GM19395 (cell line): ENCODE results near the gene CLCA1.

Source experiments
- ATAC-seq: cut with Tn5 transposase; IDR thresholded peaks from one replicate; pipeline ENCODE4 v1.9.1; 2021; ENCODE audit warnings: mild to moderate bottlenecking, moderate library complexity; ENCODE audit not compliant: unreplicated experiment

CLCA1 gene, protein sequence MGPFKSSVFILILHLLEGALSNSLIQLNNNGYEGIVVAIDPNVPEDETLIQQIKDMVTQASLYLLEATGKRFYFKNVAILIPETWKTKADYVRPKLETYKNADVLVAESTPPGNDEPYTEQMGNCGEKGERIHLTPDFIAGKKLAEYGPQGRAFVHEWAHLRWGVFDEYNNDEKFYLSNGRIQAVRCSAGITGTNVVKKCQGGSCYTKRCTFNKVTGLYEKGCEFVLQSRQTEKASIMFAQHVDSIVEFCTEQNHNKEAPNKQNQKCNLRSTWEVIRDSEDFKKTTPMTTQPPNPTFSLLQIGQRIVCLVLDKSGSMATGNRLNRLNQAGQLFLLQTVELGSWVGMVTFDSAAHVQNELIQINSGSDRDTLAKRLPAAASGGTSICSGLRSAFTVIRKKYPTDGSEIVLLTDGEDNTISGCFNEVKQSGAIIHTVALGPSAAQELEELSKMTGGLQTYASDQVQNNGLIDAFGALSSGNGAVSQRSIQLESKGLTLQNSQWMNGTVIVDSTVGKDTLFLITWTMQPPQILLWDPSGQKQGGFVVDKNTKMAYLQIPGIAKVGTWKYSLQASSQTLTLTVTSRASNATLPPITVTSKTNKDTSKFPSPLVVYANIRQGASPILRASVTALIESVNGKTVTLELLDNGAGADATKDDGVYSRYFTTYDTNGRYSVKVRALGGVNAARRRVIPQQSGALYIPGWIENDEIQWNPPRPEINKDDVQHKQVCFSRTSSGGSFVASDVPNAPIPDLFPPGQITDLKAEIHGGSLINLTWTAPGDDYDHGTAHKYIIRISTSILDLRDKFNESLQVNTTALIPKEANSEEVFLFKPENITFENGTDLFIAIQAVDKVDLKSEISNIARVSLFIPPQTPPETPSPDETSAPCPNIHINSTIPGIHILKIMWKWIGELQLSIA

DNA sequence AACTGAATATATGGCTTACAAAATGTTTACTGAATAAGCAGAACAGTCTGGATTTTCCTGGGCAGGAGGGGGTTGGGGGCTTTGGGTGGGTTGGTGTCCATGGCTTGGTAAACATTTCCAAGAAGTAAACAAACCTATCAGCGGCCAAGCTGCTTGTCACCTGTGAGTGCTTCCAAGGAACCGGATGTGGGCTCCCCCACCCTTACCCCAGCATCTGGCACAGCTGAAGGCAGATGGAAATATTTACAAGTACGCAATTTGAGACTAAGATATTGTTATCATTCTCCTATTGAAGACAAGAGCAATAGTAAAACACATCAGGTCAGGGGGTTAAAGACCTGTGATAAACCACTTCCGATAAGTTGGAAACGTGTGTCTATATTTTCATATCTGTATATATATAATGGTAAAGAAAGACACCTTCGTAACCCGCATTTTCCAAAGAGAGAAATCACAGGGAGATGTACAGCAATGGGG is at the start of gene CLCA1:
CLCA1 (plus strand) TSS at position 427 of the 477 bp plus-strand sequence; CDS start at position 472, 45 bp downstream.
- ATAC-seq, result no peak

DNA sequence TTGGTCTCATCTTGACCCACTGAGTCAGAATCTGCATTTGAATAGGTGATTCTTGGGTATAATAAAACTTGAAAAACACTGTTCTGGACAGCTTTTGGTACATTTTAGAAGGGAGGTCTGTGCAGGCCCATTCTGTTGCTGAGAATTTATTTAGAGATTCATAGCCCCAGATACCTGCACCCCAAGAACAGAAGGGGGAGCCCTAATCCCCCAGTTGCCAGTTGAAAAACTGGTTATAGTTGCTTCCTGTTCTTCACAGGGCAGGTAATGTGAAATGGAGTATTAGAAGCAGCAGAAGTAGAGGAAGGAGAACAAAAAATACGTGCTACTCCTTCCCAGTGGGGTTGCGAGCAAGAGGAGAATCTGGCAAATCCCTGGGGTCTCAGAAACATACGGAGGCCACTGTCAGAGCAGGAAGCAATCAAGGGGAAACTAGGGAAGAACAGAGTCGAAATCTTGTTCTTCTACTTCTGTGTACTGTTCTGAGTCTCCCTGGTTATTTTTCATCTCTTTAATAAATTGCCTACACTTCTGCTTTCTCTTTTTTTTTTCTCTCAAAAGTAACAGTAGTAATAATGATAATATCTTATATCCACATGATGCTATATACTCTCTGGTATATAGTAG is 49.3 kb upstream of the CLCA1 start:
- ATAC-seq, result peak; percentile 92

DNA sequence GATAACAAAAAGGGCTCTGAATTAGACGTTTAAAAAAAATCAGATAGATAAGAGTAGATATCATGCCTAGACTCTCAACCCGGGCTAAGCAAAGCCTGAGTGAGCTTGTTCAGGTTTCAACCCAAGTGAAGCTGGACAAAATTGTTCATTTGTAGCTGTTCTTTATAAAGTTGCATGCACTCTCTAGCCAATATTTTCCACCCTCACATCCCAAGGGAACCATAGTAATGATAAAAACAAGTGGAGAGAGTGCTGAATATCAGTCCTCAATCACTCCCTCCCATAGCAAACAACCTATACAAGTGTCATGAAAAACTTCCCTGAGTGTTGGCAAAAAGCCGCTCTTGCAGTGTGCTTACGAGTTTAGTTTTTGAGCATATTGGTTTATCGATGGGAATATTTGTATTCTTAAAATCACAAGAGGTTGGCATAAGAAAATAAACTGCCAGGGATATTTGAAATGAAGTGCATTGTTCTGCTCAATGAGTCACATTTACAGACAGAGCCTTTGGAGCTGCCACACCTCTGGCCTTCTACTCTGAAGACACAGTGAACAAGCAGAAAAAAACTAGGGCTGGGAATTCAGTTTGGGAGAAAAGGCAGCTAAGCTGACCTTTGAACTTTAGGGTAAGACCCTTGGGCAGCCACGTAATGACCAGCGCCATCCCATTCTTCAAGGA is 47.0 kb upstream of the CLCA1 start:
- ATAC-seq, result no peak

DNA sequence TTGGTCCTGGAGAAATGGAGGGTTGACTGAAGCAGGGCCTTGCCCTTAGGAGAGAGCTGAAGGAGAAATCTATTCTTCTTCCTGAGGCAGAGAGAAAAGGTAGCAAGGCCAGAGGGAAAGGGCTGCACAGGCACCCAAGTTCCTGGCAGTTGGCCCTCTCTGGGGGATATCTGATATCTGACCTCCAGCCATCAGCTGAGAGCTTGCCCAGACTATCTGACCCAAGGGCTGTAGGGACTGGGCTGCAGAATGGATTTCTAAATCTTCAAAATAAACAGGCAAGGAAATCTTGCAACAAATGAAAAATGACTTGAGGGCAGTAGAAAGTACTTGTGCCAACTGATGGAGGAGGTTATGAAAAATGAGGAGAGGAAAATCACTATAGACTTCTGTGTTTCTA is 45.3 kb upstream of the CLCA1 start:
- no peak for ATAC-seq

DNA sequence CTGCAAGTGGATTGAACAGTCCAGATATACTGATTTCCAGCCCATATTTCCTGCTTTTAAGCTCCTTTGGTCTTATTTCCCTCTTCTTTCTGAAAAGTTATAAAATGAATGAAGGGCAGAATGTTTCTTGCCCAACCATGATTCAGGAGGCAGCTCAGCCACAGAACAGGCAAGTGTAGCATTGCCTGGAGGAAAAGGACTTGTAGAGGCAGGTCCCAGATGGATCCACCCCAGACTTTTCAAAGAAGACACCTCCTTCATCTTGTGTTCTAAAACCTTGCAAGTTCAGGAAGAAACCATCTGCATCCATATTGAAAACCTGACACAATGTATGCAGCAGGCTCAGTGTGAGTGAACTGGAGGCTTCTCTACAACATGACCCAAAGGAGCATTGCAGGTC is 44.9 kb upstream of the CLCA1 start, which contains the start of gene CLCA2:
CLCA2 (plus strand) TSS at position 299 of the 400 bp plus-strand sequence; CDS start at position 376, 77 bp downstream.
- no peak for ATAC-seq

DNA sequence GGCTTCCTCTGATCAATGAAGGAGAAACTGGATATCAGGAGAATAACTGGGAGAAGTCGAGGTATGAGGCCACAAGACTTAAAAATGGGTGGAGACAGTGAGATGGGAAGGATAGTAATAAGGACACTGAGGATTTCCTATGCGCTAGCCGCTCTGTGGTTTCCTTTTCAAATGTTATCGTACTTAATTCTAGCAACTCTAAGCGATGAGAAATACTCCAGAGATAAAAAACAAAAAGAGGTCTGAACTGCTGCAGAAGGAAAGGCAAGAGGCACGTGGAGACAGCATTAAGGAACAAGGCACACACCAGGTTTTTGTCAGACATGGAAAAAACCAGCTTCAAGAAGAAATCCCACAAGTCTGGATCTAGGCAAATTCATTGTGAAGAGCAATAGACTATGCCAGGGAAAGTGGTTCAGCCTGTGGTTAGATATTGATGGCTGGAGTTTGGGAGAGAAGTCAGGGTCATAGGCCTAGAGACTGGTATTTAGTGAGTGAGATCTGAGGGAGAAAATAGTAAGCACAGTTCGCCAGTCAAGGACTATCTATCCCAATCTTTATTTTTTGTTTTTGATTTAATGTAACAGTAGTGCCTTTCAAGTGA is 39.5 kb upstream of the CLCA1 start:
- no peak for ATAC-seq

DNA sequence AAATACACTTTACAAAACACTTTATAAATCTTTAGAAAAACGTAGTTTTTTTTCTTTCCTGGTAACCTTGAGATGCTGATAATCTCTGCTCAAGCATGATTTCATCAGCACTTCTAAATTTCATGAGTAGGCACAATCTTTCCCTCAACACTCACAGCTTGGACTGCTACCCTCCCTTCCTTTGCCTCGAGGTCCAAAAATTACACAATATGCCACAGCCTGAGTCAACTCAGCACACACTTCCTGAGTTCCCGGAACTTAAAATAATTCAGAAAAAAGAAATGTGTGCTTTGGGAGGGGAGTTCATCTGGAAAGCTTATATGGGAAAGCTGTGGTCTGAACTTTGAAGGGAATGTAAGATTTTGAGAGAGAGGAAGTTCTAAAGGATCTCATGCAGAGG is 38.9 kb upstream of the CLCA1 start:
- no peak for ATAC-seq

DNA sequence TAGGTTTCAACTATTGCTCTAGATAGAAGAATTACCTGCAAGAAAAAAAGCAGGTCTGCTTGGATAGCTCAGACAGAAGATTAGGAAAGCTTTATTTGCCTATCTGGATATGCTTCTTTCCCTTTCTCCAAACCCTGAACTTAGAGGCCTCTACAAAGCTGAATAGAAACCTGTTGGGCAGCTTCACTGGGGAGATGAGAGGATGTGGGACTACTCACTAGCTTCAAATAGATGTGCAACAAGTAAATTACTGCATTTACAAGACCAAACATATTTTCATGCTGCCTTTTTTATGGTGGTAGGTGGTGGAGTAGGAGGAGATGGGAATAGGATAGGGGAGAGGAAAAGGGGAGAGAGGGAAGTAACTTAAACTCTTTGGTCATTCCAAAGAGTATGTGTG is 38.4 kb upstream of the CLCA1 start:
- no peak for ATAC-seq

DNA sequence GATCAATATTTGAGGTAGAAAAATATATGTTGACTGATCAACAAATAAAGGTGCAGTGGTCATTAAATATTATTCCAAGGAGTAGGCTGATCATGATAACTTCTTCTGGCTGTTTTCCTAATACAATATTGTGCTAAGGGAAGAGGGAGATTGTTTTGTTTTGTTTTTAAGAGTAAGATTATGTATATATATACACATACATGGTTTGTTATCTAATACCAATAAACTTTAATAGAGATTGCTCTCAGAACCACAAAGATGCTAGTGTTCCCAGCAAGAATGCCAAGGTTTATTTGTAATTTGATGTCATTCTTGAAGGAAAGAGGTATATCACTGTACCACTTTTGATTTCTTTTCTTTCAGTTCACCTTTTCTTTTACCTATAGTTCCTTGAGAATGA is 34.7 kb upstream of the CLCA1 start:
- no peak for ATAC-seq

DNA sequence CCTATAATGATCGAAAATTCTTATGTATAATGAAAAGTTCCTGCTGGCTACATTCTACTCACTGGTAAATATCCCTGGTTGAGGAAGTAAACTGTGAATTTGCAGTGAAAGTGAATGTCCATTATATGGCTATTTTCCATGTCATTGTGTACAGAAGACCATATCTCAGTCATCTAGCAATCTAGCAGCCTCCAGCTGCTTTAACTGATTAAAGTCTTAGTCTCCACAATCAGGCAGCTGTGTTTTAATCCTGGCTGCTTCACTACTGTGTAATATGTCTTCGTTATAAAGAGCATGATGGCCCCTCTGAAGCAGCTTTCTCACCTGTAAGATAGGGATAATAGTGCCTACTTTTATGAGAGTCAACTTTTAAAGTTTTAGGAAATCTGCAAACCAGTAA is 33.4 kb upstream of the CLCA1 start:
- no peak for ATAC-seq

DNA sequence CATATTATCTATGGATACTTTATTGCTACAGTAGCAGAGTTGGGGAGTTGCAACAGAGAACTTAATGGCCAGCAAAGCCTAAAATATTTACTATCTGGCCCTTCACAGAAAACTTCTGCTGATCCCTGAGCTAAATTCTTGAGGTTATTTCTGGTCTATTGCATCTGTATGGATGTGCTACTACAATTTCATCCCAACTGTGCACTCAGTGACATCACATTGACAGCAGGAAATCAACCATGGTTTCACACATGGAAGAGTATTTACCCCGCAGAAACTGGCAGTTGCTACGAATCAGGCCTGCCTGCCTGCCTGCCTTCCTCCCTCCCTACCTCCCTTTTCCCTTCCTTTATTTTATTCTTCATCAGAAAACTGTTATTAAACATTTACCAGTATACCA is 32.7 kb upstream of the CLCA1 start:
- ATAC-seq, result no peak

DNA sequence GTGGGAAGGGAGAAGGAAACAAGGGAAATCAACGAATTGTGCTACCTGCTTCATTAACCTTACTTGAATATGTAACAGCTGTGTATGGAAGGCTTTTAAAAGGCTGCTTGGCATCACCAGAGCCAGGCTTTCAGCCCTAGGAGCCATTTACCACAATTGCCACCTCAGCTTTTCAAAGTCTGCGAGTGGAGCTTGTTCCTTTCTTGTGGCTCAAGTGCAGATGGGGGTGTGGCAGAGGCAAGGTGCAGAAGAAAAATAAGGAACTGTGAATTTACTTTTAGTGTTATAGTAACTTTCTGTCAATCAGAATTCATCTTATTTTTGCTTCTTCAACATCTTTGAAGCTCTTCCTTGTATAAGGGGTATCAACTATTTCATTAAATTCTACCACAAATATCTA is 27.1 kb upstream of the CLCA1 start:
- ATAC-seq, result no peak

DNA sequence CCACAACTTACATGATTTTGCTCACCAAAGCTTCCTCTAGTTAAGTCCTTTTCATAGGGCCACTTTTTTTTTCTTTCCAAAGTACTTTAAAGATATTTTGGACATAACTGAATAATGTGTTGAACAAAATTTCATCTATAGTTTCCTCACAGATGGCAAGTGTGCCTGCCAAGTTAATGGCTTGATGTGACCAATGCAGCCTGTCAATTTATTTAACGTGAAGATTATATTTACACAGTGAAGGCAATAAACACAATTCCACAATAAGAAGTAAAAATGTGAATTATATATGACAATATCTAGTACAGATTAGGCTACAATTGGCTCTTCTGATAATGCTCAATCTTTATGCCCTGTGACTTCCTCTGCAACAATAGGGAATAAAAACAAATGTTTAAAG is 26.7 kb upstream of the CLCA1 start:
- ATAC-seq, result no peak

DNA sequence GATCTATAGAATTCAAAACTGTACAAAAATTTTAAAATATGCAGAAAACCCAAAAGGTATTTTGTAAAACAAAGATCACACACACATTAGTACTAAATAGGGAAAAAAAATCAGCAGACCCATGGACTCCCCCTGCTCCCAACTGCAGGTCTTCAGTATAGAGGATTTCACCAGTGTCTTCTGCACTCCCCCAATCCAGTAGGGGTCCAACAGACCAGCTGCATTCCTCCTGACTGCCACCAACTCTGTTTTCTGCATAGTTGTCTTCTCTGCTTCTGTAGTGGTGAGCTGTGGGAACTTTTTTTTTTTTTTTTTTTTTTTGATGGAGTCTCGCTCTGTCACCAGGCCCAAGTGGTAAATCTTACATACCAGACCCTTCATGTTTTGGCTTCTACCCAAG is 22.8 kb upstream of the CLCA1 start:
- ATAC-seq, result no peak

DNA sequence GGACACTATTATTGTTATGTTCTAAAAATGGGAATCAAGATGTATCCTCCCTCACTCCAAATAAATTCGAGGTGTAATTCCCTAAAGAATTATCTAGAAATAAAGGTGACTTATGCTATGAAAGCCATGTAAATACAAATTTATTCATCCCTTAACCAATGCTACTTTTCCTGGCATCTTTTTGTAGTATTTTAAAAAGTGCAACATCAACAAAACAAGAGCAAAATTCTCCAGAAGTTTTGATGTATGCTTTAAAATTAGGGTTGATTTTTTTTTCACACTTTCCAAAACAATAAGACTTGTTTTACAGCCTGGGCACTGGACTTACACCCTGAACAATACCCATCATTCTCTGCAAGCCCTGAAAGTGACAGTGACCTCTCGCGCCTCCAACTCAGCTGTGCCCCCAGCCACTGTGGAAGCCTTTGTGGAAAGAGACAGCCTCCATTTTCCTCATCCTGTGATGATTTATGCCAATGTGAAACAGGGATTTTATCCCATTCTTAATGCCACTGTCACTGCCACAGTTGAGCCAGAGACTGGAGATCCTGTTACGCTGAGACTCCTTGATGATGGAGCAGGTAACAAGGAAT is 21.4 kb upstream of the CLCA1 start:
- no peak for ATAC-seq

DNA sequence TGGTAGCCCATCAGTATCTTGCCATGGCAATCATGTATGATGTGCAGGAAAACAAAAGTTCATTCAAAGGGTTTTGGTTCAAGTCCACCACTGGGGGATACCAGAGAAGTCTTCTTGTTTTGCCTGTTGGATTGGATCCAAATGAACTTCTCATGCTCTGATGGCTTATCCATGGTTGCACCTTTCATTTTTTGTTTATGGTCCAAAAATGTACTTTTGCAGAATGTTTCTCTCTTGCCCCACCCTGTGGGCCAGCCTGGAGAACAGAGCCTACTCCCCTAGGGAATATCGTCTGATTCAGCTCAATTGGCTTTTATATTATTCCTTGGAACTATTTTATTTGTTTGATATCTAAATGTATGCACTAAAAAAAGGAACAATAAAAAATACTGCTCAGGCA is 20.1 kb upstream of the CLCA1 start:
- ATAC-seq, result no peak

DNA sequence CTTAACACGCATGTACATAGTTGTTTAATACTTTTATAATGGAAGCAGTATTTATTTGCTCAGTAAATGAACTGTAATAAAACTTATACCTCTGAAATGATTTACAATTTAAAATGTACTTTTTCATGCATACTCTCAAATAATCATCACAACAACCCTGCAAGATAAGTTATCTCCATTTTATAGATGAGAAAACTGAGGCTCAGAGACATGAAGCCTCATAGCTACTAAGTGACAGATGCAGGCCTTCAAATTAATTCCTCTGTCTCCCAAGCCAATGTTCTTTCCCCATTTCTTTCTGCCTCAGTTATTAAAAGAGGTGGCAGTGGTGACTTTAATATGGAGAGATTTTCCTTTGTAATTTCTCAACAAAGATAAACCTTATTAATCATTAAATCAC is 19.6 kb upstream of the CLCA1 start:
- ATAC-seq, result no peak

DNA sequence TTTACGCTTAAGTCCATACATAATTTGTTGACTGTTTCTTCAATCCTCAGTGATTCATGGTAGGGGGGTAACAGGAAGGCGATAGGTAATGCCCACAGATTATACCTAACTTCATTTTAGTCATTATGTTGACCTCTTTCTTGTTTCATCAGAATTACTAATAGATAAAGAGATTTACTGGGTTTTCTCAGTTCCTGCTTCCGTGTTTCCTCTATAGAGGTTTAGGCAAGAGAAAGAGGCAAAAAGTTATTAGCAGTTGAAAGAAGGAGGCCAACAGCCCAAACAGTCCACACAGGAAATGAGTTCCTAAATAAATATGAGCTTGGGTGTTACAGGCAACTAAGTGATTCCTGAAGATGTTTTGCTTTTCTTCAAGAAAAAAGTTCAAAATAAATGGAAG is 17.9 kb upstream of the CLCA1 start:
- no peak for ATAC-seq

DNA sequence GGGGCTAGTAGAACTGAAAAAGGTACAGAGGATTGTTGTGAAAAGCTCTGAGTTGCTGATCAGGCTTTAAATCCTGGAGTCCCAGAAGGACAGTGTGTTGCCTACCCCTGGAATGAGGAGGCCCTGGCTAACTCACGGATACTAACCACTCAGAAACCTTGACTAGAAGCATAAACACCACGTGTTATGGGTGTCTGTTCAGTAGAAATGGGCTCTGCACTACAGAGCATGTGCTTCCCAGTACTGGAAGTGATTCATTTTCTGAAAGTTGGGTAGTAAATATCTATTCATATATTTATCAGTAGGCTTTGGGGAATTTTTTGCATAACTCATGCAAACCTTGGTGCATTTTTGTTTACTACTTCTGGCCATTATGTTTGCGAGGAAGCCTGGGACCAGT is 15.1 kb upstream of the CLCA1 start:
- no peak for ATAC-seq

DNA sequence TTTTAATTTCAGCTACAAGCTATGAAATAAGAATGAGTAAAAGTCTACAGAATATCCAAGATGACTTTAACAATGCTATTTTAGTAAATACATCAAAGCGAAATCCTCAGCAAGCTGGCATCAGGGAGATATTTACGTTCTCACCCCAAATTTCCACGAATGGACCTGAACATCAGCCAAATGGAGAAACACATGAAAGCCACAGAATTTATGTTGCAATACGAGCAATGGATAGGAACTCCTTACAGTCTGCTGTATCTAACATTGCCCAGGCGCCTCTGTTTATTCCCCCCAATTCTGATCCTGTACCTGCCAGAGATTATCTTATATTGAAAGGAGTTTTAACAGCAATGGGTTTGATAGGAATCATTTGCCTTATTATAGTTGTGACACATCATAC is 13.7 kb upstream of the CLCA1 start:
- no peak for ATAC-seq
